ENCODE results near the gene RPL3. TPM values are rescaled to one million over a fixed set of nuclear protein-coding genes. Genes with fewer than 3 reads are reported as not detected.

RPL3 gene
- total and polyA plus RNA-seq, 2 of the 4 experiments (the other 2 are of a cell fraction) = 2,871 to 3,312 TPM

GRCh38 chr22:39341179-39341578, 21.8 kb upstream of the RPL3 start:
- WGBS, 2 experiments (ENCODE audit: extremely low coverage in 2 of 2, insufficient read length in 1 of 2) = no CpG with 5 or more reads among the region's 3 CpGs
- Histone ChIP-seq H3K9ac (ENCODE audit: low read depth, low read length) (no peak overlapping the region), H3K79me1 (ENCODE audit: low read depth in 1 of 2, low read length in 2 of 2) (no peaks in the 10 kb centered on the region; a peak in 1 of 4 replicates), H4K91ac (ENCODE audit: insufficient read depth, low read depth, low read length) (peak overlapping the region; percentile 69), H3K4me1 (ENCODE audit: control insufficient read depth, insufficient read depth, low read length) (peaks cover 7% of the 10 kb centered on the region), H3K56ac (ENCODE audit: extremely low read depth, insufficient read depth, low read length) (no peak overlapping the region), H4K20me1 (ENCODE audit: insufficient read depth, low read length) (no peaks in the 10 kb centered on the region), H3K4ac (ENCODE audit: low read depth, low read length) (peak overlapping the region; percentile 13; the same call in 1 of the 2 replicates), H3K18ac (ENCODE audit: low read depth, low read length) (peak overlapping the region; percentile 3; the same call in 1 of the 2 replicates), H2BK120ac (ENCODE audit: low read depth, low read length) (peak overlapping the region; percentile 33), H2AK5ac (ENCODE audit: low read depth, low read length) (peak overlapping the region; percentile 25; the same call in 1 of the 2 replicates), H3K27ac (ENCODE audit: insufficient read depth, low read length) (0 out of 2 replicates have a peak overlapping the region, but pooled peaks have one; percentile 10), H2BK20ac (ENCODE audit: low read depth, low read length) (peak overlapping the region; percentile 51), H4K8ac (ENCODE audit: low read depth in 2 of 2, low read length in 2 of 2) (peak overlapping the region; percentile 10 to 66; a peak in 3 of 4 replicates), H2BK15ac (ENCODE audit: low read depth, low read length) (0 out of 3 replicates have a peak overlapping the region, but pooled peaks have one; percentile 29), H3K27me3 (ENCODE audit: control insufficient read depth, insufficient read depth, low read length) (no peaks in the 10 kb centered on the region; the same call in 1 of the 2 replicates), H3K9me3 (ENCODE audit: control insufficient read depth, insufficient read depth, low read length) (no peaks in the 10 kb centered on the region), H2AFZ (replicated peaks; ENCODE audit: low read length, poor library complexity) (peak overlapping the region; percentile 21), H4K5ac (ENCODE audit: low read depth, low read length) (no peak overlapping the region), H2AK9ac (replicated peaks; ENCODE audit: low read depth, low read length, poor library complexity) (no peak overlapping the region), H3K4me3 (ENCODE audit: insufficient read depth, low read depth, low read length) (no peak overlapping the region), H2BK5ac (ENCODE audit: low read depth, low read length, poor library complexity, severe bottlenecking) (no peak overlapping the region), H3K4me2 (ENCODE audit: low read depth, low read length) (no peak overlapping the region), H3K9me1 (ENCODE audit: insufficient read depth, low read length) (no peaks in the 10 kb centered on the region; the same call in 1 of the 2 replicates), H3K23ac (ENCODE audit: low read depth, low read length) (no peak overlapping the region), H3K14ac (replicated peaks; ENCODE audit: low read depth, low read length) (no peak overlapping the region), H3K36me3 (ENCODE audit: control insufficient read depth, insufficient read depth, low read length) (no peaks in the 10 kb centered on the region)
- dilution Hi-C loops (cut with HindIII; ENCODE audit: low sequenced_read_pairs, unreplicated experiment) (no loop called here), intact Hi-C loops (cut with micrococcal nuclease) (loop anchor here (5.0 kb wide), 1 partner anchor 176 kb away; no protein-coding TSS in a partner anchor), in situ Hi-C loops (cut with MboI; ENCODE audit: low sequenced_read_pairs) (no loop called here)
- TF ChIP-seq CHD1 (IDR thresholded peaks at IDR 0.05; ENCODE audit: low read depth, low read length) (no peak), CEBPB (IDR thresholded peaks at IDR 0.05; ENCODE audit: low read depth, low read length) (no peak), ELK1 (IDR thresholded peaks at IDR 0.05; ENCODE audit: borderline replicate concordance, low read depth, low read length) (no peak), BHLHE40 (IDR thresholded peaks at IDR 0.05; ENCODE audit: low read depth, low read length) (no peak), MXI1 (IDR thresholded peaks at IDR 0.05; ENCODE audit: borderline replicate concordance, low read depth, low read length) (no peak), NFE2L2 (IDR thresholded peaks at IDR 0.05; ENCODE audit: low read depth, low read length) (no peak), USF2 (IDR thresholded peaks at IDR 0.05; ENCODE audit: low read depth, low read length) (no peak), MAZ (IDR thresholded peaks at IDR 0.05; ENCODE audit: borderline replicate concordance, low read depth, low read length) (no peak), RAD21 (IDR thresholded peaks at IDR 0.05; ENCODE audit: low read length) (no peak), RFX5 (IDR thresholded peaks at IDR 0.05; ENCODE audit: low read depth, low read length) (no peak), POLR2A (IDR thresholded peaks at IDR 0.05; ENCODE audit: low read depth, low read length) (no peak), FOS (IDR thresholded peaks at IDR 0.05; ENCODE audit: low read depth, low read length) (no peak), SMC3 (IDR thresholded peaks at IDR 0.05; ENCODE audit: low read depth, low read length) (no peak), CTCF (conservative IDR thresholded peaks at IDR 0.05; ENCODE audit: low read depth, low read length) (no peak), MAFK (IDR thresholded peaks at IDR 0.05; ENCODE audit: low read depth, low read length) (no peak), RCOR1 (IDR thresholded peaks at IDR 0.05; ENCODE audit: insufficient replicate concordance, low read length) (no peak)
- no TSS peak for BruUV-seq (replicated peaks)
- POLR2A ChIA-PET (ENCODE audit: unreplicated experiment) = no interaction called here
- CTCF ChIA-PET = no interaction called here
- DNase-seq = no peak
- no peak for ATAC-seq (ENCODE audit: low read depth)

Data from IMR-90 (cell line).